ENCODE measurements around the gene UBE2O. TPM values are rescaled to one million over a fixed set of nuclear protein-coding genes. Genes with fewer than 3 reads are reported as not detected.

Gene UBE2O
- total RNA-seq, 1 donor from 2014 or later, result 17.2 TPM

GRCh38 chr17:76386966-76387765 lies 65.8 kb downstream of the UBE2O start:
- ATAC-seq, result no peak

- peak; percentile 48 for ATAC-seq
These were observed 66.8 kb downstream of the UBE2O start for GRCh38 chr17:76385892-76386786.

GRCh38 chr17:76384987-76385891 lies 67.7 kb downstream of the UBE2O start:
- peak; percentile 27 for ATAC-seq

GRCh38 chr17:76384222-76384986 lies 68.5 kb downstream of the UBE2O start, which contains the start of gene SPHK1:
TSS of gene SPHK1 (plus strand) at chr17:76384609. CDS start at chr17:76385645, 1,036 bp downstream.
- ATAC-seq, result peak; percentile 73

- ATAC-seq, result peak; percentile 19
These were observed 69.3 kb downstream of the UBE2O start for GRCh38 chr17:76383546-76384221.

- peak; percentile 50 for ATAC-seq
These were observed 70.0 kb downstream of the UBE2O start for GRCh38 chr17:76382803-76383545.

- ATAC-seq, result no peak
These were observed 70.6 kb downstream of the UBE2O start for GRCh38 chr17:76382351-76382802.

GRCh38 chr17:76381633-76382350 lies 71.2 kb downstream of the UBE2O start:
- no peak for ATAC-seq

GRCh38 chr17:76379646-76380376 lies 73.1 kb downstream of the UBE2O start:
- ATAC-seq, result no peak

GRCh38 chr17:76379275-76379641 lies 73.7 kb downstream of the UBE2O start:
- ATAC-seq, result no peak

- no peak for ATAC-seq
These were observed 74.2 kb downstream of the UBE2O start for GRCh38 chr17:76378548-76379274.

- ATAC-seq, result peak; percentile 10
These were observed 76.4 kb downstream of the UBE2O start for GRCh38 chr17:76376318-76377133.

- ATAC-seq, result peak; percentile 40
These were observed 81.0 kb downstream of the UBE2O start for GRCh38 chr17:76371656-76372628.

GRCh38 chr17:76370261-76370993 lies 82.5 kb downstream of the UBE2O start:
- peak; percentile 71 for ATAC-seq

- no peak for ATAC-seq
These were observed 83.1 kb downstream of the UBE2O start for GRCh38 chr17:76369804-76370203.

All from esophagus mucosa (tissue), 1 donor.